Ascending aorta (tissue), 2 donors: ENCODE data around the gene PRPF6. TPM values are rescaled to one million over a fixed set of nuclear protein-coding genes. Genes with fewer than 3 reads are reported as not detected.

Experiments
- DNase-seq, 2 donors: peaks; one replicate each; pipeline ENCODE4 v3.0.0-alpha.2; 2019; ENCODE audit warnings: low spot score in 2 of 2
- H3K27ac ChIP-seq, 2 donors: fragments of 200-600 bp; sonication (generic); one replicate each; pipeline ENCODE4 v1.5.1; 2016 to 2017; ENCODE audit warnings: mild to moderate bottlenecking in 1 of 2
- H3K27me3 ChIP-seq: fragments of 200-600 bp; sonication (generic); one replicate; pipeline ENCODE4 v1.5.1; 2017
- H3K36me3 ChIP-seq, 2 donors: fragments of 200-600 bp; sonication (generic); one replicate each; pipeline ENCODE4 v1.5.1; 2016
- H3K4me1 ChIP-seq, 2 donors: fragments of 200-600 bp; sonication (generic); one replicate each; pipeline ENCODE4 v1.5.1; 2016 to 2017; ENCODE audit warnings: mild to moderate bottlenecking in 1 of 2
- H3K4me3 ChIP-seq, 2 donors: fragments of 200-600 bp; sonication (generic); one replicate each; pipeline ENCODE4 v1.5.1; 2016 to 2017; ENCODE audit warnings: mild to moderate bottlenecking in 1 of 2
- H3K9me3 ChIP-seq, 2 donors: fragments of 200-600 bp; sonication (generic); one replicate each; pipeline ENCODE4 v1.5.1; 2016
- CTCF ChIP-seq, 3 experiments: fragments of 200-600 bp in 2 of 3; fragments of 450-650 bp in 1 of 3; sonication (generic) in 2 of 3; IDR thresholded peaks; one replicate each; pipeline ENCODE4 v1.5.1; 2016 to 2019; ENCODE audit warnings: antibody characterized with exemption in 3 of 3, mild to moderate bottlenecking in 1 of 3, moderate library complexity in 1 of 3
- intact Hi-C: fragments of 100-400 bp; cut with DNase I; formaldehyde crosslinking; loops from one replicate; pipeline ENCODE4 v1.15.1; 2023
- total RNA-seq: library from RNA; depleted of rRNA; stranded (reverse); fragments of >200 nt; gene quantifications from one replicate; pipeline ENCODE4 v1.1.0, GENCODE V29; 2016

The PRPF6 gene
- total RNA-seq, 1 donor from 2014 or later, result 33.5 TPM

GRCh38 chr20:63978319-63979228, 2.4 kb upstream of the PRPF6 start:
- intact Hi-C loops, result loop anchor here (10.0 kb wide), 1 partner anchor 764 kb away; the partner anchor contains the start of gene YTHDF1
- peak overlapping the region in 1 of 2 donors; percentile 1 for H3K27ac ChIP-seq
- H3K9me3 ChIP-seq, result no peaks in the 10 kb centered on the region
- peaks cover 0 to 4% of the 10 kb centered on the region in 2 donors for H3K36me3 ChIP-seq
- no peak for TF ChIP-seq CTCF (IDR thresholded peaks at IDR 0.05)
- DNase-seq, result no peak
- no peaks in the 10 kb centered on the region for H3K27me3 ChIP-seq
- peak overlapping the region; percentile 49 to 92 for H3K4me3 ChIP-seq
- H3K4me1 ChIP-seq, result peaks cover 18 to 28% of the 10 kb centered on the region in 2 donors

- no peak for DNase-seq
- Histone ChIP-seq H3K9me3 (no peaks in the 10 kb centered on the region), H3K27me3 (no peaks in the 10 kb centered on the region), H3K36me3 (peaks cover 2 to 10% of the 10 kb centered on the region in 2 donors), H3K27ac (no peak overlapping the region), H3K4me3 (peak overlapping the region; percentile 49 to 92), H3K4me1 (peaks cover 18 to 27% of the 10 kb centered on the region in 2 donors)
- intact Hi-C loops, result loop anchor here (10.0 kb wide), 1 partner anchor 764 kb away; the partner anchor contains the start of gene YTHDF1
- no peak for TF ChIP-seq CTCF (IDR thresholded peaks at IDR 0.05)
Measured at GRCh38 chr20:63979229-63979556, 1.7 kb upstream of the PRPF6 start.

- Histone ChIP-seq H3K4me1 (peaks cover 18 to 26% of the 10 kb centered on the region in 2 donors), H3K27me3 (no peaks in the 10 kb centered on the region), H3K27ac (peak within 1 kb of the TSS; percentile 1 to 89), H3K9me3 (no peaks in the 10 kb centered on the region), H3K36me3 (peaks cover 8 to 15% of the 10 kb centered on the region in 2 donors), H3K4me3 (peak within 1 kb of the TSS; percentile 83 to 92)
- DNase-seq, result no peak
- TF ChIP-seq CTCF (IDR thresholded peaks at IDR 0.05), result no peak
- intact Hi-C loops, result loop anchor here (1.0 to 10.0 kb wide), 3 partner anchors 83 to 765 kb away; partner anchors contain the start of genes PPDPF and YTHDF1
Measured at GRCh38 chr20:63979557-63980316, 1.2 kb upstream of the PRPF6 start, which contains the start of gene SAMD10. TSS of gene SAMD10 (minus strand) at chr20:63979642. CDS start at chr20:63979467, 175 bp downstream.

- no peak for DNase-seq
- Histone ChIP-seq H3K9me3 (no peaks in the 10 kb centered on the region), H3K4me3 (peak overlapping the region; percentile 83 to 92), H3K27me3 (no peaks in the 10 kb centered on the region), H3K27ac (peak overlapping the region; percentile 81 to 89), H3K4me1 (peaks cover 18 to 26% of the 10 kb centered on the region in 2 donors), H3K36me3 (peaks cover 14 to 22% of the 10 kb centered on the region in 2 donors)
- no peak for TF ChIP-seq CTCF (IDR thresholded peaks at IDR 0.05)
- intact Hi-C loops, result loop anchor here (1.0 to 5.0 kb wide), 2 partner anchors 82 to 458 kb away; partner anchors contain the start of gene PPDPF
Measured at GRCh38 chr20:63980317-63980805, 571 bp upstream of the PRPF6 start.

- no peak for TF ChIP-seq CTCF (IDR thresholded peaks at IDR 0.05)
- no peak for DNase-seq
- intact Hi-C loops, result loop anchor here (5.0 kb wide), 1 partner anchor 461 kb away; the partner anchor contains the start of gene PPDPF
- Histone ChIP-seq H3K4me1 (peaks cover 18 to 26% of the 10 kb centered on the region in 2 donors), H3K36me3 (peaks cover 30 to 44% of the 10 kb centered on the region in 2 donors), H3K4me3 (no peak overlapping the region), H3K9me3 (no peaks in the 10 kb centered on the region), H3K27ac (no peak overlapping the region), H3K27me3 (no peaks in the 10 kb centered on the region)
Measured at GRCh38 chr20:63982937-63983336, 2.0 kb downstream of the PRPF6 start.
